ENCODE measurements around the gene JCAD. TPM values are rescaled to one million over a fixed set of nuclear protein-coding genes. Genes with fewer than 3 reads are reported as not detected.
"Not testable (repeated sequence)": the region's sequence is repeated elsewhere in the genome, so short reads cannot be mapped to it uniquely, and the experiment has no call there.

JCAD gene, protein sequence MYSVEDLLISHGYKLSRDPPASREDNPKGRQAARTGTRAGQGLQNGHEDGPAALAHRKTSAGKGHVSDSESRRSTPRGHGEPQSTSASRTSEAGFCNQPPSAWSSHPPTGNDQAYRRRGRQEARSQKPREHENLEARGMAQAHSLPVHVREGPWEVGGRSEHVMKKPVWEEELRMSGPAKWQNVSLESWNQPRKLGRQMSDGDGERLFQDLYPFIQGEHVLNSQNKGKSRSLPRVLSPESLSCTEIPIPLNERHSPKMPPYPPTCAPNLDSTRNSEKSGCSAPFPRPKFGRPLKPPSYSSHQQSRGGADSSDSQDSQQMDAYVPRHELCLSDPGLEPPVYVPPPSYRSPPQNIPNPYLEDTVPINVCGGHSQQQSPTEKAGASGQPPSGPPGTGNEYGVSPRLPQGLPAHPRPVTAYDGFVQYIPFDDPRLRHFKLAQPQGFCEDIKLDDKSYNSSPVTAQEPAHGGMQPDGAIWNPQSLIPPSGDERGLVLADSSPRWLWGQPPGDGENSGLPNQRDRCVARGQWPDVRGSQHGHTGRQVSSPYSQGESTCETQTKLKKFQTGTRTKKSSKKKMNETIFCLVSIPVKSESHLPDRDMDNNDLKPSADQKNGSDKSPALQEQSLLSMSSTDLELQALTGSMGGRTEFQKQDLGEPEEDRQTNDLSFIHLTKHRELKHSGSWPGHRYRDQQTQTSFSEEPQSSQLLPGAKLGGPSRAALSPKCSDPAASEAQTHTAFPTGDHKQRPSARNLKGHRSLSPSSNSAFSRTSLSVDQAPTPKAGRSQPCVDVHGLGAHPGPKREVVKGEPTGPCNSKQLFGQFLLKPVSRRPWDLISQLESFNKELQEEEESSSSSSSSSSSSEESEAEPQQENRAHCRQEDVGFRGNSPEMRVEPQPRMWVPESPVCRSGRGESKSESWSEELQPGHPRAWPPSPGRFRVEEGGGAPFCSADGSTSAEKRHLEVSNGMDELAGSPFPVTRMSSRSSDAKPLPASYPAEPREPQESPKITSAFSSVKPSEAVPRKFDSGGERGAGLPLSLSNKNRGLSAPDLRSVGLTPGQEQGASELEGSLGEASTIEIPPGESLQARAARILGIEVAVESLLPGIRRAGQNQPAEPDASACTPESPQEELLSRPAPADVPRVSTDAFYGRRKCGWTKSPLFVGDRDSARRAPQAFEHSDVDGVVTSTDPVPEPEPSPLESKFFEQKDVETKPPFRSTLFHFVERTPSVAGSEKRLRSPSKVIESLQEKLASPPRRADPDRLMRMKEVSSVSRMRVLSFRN (N-terminal part only)
- total RNA-seq = under 1 TPM; 0.02 to 0.05 TPM

DNA sequence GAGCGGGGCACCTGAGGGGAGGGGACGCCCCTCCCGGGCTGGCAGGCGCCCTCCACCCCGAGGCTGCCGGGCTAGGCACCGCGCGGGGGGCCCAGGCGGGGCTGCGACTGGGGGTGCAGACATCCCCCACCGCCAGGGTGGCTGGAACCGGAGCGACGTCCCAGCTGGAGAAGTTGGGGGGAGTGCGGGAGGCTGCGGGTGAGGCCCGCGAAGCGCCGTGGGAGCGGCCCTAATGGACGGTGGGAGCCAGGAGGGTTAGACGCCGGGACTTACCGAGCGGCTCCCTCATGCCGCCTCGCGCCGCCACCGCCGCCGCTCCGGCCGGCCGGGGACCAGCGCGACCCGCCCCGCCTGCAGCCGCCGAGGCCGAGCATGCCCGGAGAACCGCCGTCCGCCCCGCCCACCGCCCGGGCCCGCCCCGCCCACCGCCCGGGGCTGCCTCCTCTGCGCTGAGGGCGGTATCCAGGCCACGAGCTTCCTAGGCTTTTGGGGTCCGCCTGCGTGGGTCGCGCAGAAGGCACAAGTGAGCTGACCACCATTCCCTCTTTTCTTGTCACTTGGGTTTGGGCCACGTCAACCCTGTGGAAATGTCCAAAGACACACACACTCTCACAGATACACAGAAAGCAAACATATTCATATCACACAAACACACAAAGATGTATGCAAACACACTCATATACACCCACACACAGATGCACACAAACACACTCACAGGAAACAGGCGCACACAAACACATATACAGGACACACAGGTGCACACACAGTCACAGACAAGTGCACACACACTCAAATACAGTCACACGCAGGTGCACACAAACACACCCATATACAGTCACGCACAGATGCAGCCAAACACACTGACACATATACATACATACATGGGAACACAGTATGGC lies at the start of gene JCAD:
TSS of gene JCAD (minus strand) at position 378 of the 899 bp plus-strand sequence. CDS start 11,774 bp downstream, outside the sequence.
- DNase-seq (ENCODE audit: low spot score in 2 of 2) (peak in 1 of 2 donors; percentile 50), ATAC-seq (peak; percentile 73 to 93)
- H3K9me3 Mint-ChIP-seq = no peaks in the 10 kb centered on the region
- H3K27ac Mint-ChIP-seq = no peak within 1 kb of the TSS
- H3K36me3 Mint-ChIP-seq = peaks cover 0 to 10% of the 10 kb centered on the region in 2 donors

DNA sequence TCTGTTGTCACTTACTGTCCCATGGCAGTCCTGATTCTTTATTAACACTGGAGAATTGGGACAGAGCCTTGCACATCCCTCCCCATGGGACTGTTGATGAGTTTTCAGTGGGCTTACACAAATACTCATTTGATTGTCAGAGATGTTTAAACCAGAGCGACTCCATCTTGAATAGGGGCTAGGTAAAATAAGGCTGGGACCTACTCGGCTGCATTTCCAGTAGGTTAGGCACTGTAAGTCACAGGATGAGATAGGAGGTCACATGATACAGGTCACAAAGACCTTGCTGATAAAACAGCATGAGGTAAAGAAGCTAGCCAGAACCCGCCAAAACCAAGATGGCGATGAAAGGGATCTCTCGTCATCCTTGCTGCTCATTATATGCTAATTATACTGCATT lies 47.6 kb upstream of the JCAD start:
- Mint-ChIP-seq H3K27ac (no peak overlapping the region), H3K36me3 (no peaks in the 10 kb centered on the region), H3K9me3 (no peaks in the 10 kb centered on the region)
- no peak for DNase-seq (ENCODE audit: low spot score in 2 of 2)
- ATAC-seq = no peak

DNA sequence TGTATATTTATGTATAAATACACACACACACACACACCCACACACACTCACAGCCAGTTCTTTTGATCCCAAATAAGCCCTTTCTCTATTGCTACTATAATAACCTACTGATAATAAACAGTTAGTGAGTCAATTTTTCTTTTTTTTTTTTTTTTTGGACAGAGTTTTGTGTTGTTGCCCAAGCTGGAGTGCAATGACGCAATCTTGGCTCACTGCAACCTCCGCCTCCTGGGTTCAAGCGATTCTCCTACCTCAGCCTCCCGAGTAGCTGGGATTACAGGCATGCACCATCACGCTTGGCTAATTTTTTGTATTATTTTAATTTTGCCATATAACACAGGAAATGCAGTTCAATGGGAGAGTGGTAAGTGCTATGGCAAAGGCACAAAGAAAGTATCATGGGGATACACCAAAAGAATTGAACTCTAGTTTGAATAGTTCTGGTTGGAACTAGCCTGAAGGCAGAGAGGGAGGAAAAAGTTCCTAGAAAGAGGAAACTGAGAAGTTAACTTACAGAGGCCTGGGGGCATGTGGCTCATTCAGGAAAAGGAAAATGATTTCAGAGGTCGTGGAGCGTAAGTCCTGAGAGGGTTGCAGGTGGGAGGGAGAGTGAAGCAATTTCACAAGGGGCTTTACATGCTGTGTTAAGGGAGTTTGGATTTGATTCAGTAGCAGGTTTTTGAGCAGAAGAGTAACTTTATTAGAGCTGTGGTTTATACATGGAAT lies 44.4 kb upstream of the JCAD start:
- ATAC-seq = no peak
- H3K9me3 Mint-ChIP-seq = no peaks in the 10 kb centered on the region
- H3K36me3 Mint-ChIP-seq = no peaks in the 10 kb centered on the region
- DNase-seq (ENCODE audit: low spot score in 2 of 2) = no peak
- no peak overlapping the region for H3K27ac Mint-ChIP-seq

DNA sequence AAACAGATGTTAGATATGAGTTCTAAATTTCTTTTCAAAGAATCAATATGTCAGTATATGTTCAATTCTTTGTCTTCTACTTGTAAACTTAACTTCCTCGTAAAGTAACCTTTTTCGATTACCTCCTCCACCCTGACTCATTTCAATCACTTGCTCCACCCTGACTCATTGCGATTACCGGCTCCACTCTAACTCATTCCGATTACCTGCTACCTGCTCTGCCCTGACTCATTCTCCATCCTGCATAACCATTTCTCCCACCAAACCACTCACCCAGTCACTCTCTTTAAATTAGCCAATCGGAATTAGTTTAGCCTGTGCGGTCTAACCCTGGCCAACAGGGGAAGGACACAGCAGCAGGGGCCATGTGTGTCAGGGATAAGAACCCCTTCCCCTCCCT lies 40.3 kb upstream of the JCAD start:
- ATAC-seq; H3K36me3 Mint-ChIP-seq; H3K27ac Mint-ChIP-seq; DNase-seq (ENCODE audit: low spot score in 2 of 2); H3K9me3 Mint-ChIP-seq: not testable (repeated sequence)

DNA sequence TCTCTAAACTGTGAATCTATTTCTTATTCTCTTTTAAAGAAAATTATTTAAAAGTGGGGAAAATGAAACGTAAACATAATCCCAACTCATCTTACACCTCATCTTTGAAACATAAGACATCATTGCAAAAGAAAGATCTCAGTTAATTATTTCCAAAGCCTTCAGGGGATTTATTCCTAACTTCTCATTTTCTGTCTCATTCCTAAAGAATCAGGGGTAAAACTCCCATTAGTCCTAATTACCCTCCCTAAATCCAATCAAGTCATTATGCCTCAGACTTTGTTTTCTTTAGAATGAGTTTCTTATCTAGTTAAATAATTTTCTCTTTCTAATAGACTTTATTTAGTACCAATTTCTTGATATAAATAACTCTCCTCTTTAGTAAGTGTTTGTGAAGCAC lies 39.7 kb upstream of the JCAD start:
- Mint-ChIP-seq H3K9me3 (no peaks in the 10 kb centered on the region), H3K36me3 (no peaks in the 10 kb centered on the region), H3K27ac (no peak overlapping the region)
- DNase-seq (ENCODE audit: low spot score in 2 of 2) = no peak
- ATAC-seq = no peak

DNA sequence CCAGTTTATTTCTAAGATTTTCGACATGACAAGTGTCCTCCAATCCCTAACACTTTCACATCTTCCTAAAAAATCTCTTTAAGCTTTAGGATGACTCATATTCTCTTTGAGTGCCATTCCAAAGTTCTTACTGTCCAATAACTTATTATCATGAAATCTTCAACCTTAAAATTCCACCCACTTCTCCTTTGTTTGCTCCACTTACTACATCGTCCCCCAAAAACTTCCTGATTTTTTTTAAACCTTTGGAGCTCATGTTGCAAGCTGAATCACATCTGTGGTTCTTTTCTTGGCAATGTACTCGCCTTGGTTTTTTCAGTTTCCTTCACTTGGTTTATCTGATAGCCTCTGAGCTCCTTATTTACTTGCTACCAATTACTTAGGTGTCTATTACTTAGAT lies 39.2 kb upstream of the JCAD start:
- H3K9me3 Mint-ChIP-seq = no peaks in the 10 kb centered on the region
- ATAC-seq = no peak
- DNase-seq (ENCODE audit: low spot score in 2 of 2) = no peak
- H3K36me3 Mint-ChIP-seq = no peaks in the 10 kb centered on the region
- no peak overlapping the region for H3K27ac Mint-ChIP-seq

DNA sequence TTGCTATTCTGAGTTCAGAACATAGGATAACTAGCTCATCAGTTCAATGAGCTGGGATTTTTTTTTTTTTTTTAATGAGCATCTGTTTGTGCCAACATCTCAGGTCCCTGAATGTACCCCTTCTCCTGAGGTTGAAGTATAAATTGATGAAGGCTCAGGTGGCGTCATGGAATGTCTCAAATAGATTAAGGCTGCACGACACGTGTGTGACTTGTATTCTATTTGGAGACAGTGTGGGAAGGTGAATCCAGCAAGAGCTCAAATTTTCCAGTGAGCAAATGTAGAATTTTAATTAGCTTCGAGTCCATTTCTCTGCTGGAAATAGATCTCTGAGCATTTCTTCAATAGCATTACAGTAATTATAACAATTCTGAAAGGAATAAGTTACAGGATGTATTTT lies 37.2 kb upstream of the JCAD start:
- Mint-ChIP-seq H3K36me3 (no peaks in the 10 kb centered on the region), H3K27ac (no peak overlapping the region), H3K9me3 (no peaks in the 10 kb centered on the region)
- ATAC-seq (no peak), DNase-seq (ENCODE audit: low spot score in 2 of 2) (no peak)

DNA sequence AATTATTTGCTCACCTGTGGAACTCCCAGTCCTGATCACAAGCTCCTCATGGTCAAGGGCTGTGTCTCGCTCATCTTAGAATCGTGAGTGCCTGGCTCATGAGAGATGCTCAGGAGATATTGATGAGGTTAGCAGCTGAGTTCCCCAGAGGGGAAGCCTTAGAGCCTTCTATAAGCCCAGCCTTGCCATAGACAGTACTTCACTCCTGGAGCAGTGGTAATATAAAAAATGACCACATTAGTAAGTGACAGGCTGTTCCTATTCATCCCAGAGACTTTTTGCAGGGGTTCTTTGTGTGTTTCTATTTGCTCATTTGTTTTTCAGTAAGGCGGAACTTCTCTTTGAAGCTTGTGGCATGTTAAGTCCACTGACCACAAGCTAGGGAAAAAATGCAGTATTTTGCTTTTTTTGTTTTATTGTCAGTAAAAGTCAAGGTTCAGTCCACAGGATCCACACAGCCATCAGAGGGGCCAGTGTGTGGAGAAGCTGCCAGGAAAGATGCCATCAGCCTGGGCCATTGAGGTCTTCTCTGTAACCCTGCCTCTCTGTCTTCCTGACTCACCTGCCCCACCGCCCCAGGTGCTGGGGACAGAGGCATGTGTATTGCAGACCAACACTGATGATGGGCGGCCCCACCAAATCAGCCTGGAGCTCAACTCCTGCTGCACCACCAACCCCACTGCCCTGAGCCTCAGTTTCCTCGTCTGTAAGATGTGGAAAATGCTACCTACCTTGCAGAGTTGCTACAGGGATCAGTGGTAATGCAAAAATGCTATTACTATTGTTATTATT lies 36.4 kb upstream of the JCAD start:
- Mint-ChIP-seq H3K27ac (peak overlapping the region in 1 of 2 donors; percentile 17), H3K9me3 (no peaks in the 10 kb centered on the region), H3K36me3 (no peaks in the 10 kb centered on the region)
- DNase-seq (ENCODE audit: low spot score in 2 of 2) (no peak), ATAC-seq (no peak)

DNA sequence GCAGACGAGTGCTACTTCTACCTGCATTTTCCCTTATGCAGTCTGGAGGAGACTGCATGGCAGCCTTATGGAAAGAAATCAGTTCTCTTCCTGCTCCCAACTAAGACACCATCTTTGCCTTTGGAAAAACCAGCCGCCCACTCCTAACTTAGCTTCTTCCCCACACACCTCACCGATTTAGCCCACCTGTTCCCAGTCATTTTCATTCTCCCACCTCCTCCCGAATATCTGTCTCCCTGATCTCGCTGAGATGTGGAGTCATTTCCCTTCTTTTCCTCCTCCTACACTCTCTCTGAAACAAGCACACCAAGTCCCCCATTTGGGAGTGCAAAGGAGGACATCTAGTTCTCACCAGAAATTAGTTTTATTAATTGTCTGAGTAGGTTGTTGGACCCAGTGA lies 35.2 kb upstream of the JCAD start:
- DNase-seq (ENCODE audit: low spot score in 2 of 2) (no peak), ATAC-seq (no peak)
- H3K9me3 Mint-ChIP-seq = no peaks in the 10 kb centered on the region
- H3K36me3 Mint-ChIP-seq = no peaks in the 10 kb centered on the region
- H3K27ac Mint-ChIP-seq = no peak overlapping the region

DNA sequence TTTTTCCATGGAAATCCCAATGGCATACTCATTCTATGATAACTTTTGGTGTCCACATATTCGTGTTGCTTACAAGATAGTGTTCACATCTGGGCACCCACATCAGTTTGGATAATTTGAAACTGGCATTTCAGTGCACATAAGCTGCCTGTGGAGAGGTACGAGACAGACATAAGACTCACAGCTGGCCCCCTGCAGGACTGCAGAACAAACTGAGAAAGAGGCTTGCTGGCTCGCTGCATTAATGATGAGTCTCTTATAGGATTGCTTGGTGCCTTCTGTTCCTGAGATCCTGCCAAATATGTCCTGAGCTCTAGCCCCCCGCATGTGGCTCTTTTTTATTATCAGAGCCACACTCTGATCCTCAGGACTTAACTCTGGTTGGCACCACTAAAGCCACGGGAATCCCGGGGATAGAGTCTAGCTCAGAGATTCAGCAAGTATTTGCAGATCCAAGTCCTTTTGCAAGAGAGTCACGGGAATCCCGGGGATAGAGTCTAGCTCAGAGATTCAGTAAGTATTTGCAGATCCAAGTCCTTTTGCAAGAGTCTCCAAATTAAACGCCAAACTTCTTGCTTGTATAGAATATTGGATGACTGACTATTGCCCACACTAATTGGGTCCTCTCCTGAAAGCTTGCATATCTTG lies 34.0 kb upstream of the JCAD start:
- H3K27ac Mint-ChIP-seq = no peak overlapping the region

DNA sequence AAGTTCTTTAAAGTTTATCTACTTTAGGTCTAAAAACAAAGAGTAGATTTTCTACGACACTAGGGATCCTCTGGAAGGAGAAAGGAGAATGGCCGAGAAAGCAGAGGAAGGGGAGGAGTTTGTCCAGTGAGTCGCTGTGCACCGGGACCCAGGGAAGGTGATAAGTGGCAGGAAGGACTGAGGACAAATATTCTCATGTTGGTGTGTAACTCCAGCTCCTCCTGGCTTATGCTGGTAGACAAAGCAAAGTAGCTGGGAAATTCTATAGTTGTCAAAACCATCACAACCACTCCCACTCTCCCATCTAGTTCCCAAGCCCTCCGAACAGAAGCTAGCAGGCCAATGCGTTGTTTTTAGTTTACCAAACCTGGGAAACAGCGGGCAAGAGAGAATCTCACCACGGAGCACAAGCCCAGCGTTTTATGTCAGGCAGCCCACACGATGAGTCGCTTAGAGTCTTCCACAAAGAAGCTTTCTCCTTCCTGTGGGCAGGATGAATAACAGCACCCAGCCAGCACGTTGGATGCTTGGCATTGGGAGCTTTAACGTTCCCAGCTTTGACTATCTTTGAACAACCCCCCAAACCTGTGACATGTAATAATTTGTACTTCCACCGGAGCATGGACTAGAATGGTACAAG lies 32.9 kb upstream of the JCAD start:
- no peaks in the 10 kb centered on the region for H3K9me3 Mint-ChIP-seq
- no peaks in the 10 kb centered on the region for H3K36me3 Mint-ChIP-seq
- H3K27ac Mint-ChIP-seq = no peak overlapping the region
- no peak for DNase-seq (ENCODE audit: low spot score in 2 of 2)
- no peak for ATAC-seq

More for the DNA sequence above, 34.0 kb upstream of the JCAD start:
- ATAC-seq (no peak), DNase-seq (ENCODE audit: low spot score in 2 of 2) (no peak)
- H3K9me3 Mint-ChIP-seq = no peaks in the 10 kb centered on the region
- no peaks in the 10 kb centered on the region for H3K36me3 Mint-ChIP-seq

DNA sequence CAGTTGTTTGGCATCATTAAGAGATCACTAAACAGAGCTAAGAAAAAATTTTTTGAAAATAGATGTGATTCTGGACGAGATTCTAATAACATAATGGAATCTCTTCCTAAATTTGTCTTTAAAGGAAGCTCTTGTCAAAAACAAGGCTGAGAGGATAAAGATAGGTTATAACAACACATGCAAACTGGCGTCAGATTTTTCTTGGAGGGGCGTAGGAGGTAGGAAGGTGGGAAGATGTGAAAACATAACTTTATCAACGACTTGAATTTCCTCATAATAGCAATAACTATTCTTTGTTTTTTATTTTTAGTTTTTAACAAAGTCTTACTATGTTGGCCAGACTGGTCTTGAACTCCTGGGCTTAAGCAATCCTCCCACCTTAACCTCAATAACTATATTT lies 31.8 kb upstream of the JCAD start:
- no peak overlapping the region for H3K27ac Mint-ChIP-seq
- ATAC-seq = no peak
- no peaks in the 10 kb centered on the region for H3K9me3 Mint-ChIP-seq
- H3K36me3 Mint-ChIP-seq = no peaks in the 10 kb centered on the region
- no peak for DNase-seq (ENCODE audit: low spot score in 2 of 2)

DNA sequence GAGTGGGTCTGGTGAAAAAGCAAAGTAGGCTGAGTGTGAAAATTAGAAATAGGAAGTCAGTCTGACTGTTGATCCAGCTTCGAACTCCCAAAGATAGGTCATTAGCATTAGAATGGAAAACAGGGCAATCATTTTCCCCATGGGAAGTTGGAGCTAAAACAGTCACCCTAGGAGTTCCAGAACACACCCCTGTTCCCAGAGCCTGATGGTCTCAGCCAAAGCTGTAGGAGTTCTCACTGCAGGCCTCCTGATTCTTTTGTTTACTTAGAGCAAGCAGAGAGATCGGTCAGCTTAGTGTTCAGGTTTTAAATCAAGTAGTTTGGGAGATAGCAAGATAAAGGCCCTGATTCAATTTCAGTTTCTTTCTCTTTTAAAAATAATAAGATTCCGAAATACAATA lies 28.8 kb upstream of the JCAD start:
- no peaks in the 10 kb centered on the region for H3K36me3 Mint-ChIP-seq
- DNase-seq (ENCODE audit: low spot score in 2 of 2) (no peak), ATAC-seq (no peak)
- H3K9me3 Mint-ChIP-seq = no peaks in the 10 kb centered on the region
- no peak overlapping the region for H3K27ac Mint-ChIP-seq

DNA sequence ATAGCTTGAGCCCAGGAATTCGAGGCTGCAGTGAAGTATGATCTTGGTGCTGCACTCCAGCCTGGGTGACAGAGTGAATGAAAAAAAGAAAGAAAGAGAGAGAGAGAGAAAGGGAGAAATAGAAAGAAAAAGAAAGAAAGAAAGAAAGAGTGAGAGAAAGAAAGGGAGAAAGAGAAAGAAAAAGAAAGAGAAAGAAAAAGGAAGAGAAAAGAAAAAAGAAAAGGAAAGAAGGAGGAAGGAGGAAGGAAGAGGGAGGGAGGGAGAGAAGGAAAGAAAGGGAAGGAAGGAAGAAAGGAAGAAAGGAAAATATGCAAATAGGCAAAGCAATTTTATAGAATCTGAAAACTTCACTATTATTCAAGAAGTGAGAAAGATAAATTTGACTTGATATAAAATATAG lies 24.5 kb upstream of the JCAD start:
- DNase-seq (ENCODE audit: low spot score in 2 of 2) (no peak), ATAC-seq (no peak)
- Mint-ChIP-seq H3K27ac (no peak overlapping the region), H3K36me3 (no peaks in the 10 kb centered on the region), H3K9me3 (peaks cover 0 to 3% of the 10 kb centered on the region in 2 donors)

Measured in activated naive CD4-positive, alpha-beta T cell treated with anti-CD3 and anti-CD28 coated beads, Interleukin-2, amount 50 U/mL, for 72 hours (primary cell).